Osteoblast (primary cell): ENCODE results near the gene ATG16L2. TPM values are rescaled to one million over a fixed set of nuclear protein-coding genes. Genes with fewer than 3 reads are reported as not detected.

Source experiments
- DNase-seq: peaks from one replicate; pipeline ENCODE4 v3.0.0; 2011; ENCODE audit warnings: low spot score, mixed read lengths; ENCODE audit not compliant: insufficient read length; ENCODE audit errors: missing footprints
- H2AFZ ChIP-seq: 2 replicates; pipeline ENCODE4 v1.6.0; 2011; ENCODE audit warnings: mild to moderate bottlenecking, low read length
- H3K27ac ChIP-seq: 2 replicates; pipeline ENCODE4 v1.5.1; 2011; ENCODE audit warnings: mild to moderate bottlenecking, low read depth, low read length, moderate library complexity
- H3K27me3 ChIP-seq: 2 replicates; pipeline ENCODE4 v1.6.0; 2012; ENCODE audit warnings: mild to moderate bottlenecking, control low read depth, inconsistent platforms, low read length, moderate library complexity; ENCODE audit not compliant: insufficient read depth
- H3K36me3 ChIP-seq: 2 replicates; pipeline ENCODE4 v1.5.1; 2011; ENCODE audit warnings: mild to moderate bottlenecking, low read length, control low read depth, moderate library complexity; ENCODE audit not compliant: insufficient read depth
- H3K4me1 ChIP-seq: 2 replicates; pipeline ENCODE4 v1.5.1; 2011; ENCODE audit warnings: mild to moderate bottlenecking, low read length, control low read depth, moderate library complexity; ENCODE audit not compliant: insufficient read depth
- H3K4me2 ChIP-seq: 2 replicates; pipeline ENCODE4 v1.6.0; 2011; ENCODE audit warnings: mild to moderate bottlenecking, low read length; ENCODE audit not compliant: insufficient read depth
- H3K4me3 ChIP-seq: fragments of 200-600 bp; sonication (generic); 3 replicates; pipeline ENCODE4 v1.5.1; 2012; ENCODE audit warnings: mild to moderate bottlenecking, low read length, inconsistent platforms; ENCODE audit not compliant: insufficient read depth
- H3K79me2 ChIP-seq: 2 replicates; pipeline ENCODE4 v1.6.0; 2012; ENCODE audit warnings: mild to moderate bottlenecking, low read length, control low read depth, inconsistent platforms; ENCODE audit not compliant: insufficient read depth
- H3K9me3 ChIP-seq: 2 replicates; pipeline ENCODE4 v1.5.1; 2011; ENCODE audit warnings: low read depth, low read length, control low read depth
- H4K20me1 ChIP-seq: 2 replicates; pipeline ENCODE4 v1.6.0; 2012; ENCODE audit warnings: mild to moderate bottlenecking, low read length, control low read depth; ENCODE audit not compliant: insufficient read depth
- CTCF ChIP-seq: IDR thresholded peaks from 2 replicates; pipeline ENCODE4 v1.5.1; 2011; ENCODE audit warnings: mild to moderate bottlenecking, low read depth, low read length, moderate library complexity; ENCODE audit errors: extremely low read depth
- total RNA-seq: library from RNA; depleted of rRNA; stranded (reverse); fragments of >200 nt; gene quantifications from 2 replicates; pipeline ENCODE4 v1.2.3, GENCODE V29; 2012

The ATG16L2 gene
- total RNA-seq = 11.9 and 12.4 TPM in 2 replicates

- Histone ChIP-seq H2AFZ (peak within 1 kb of the TSS; percentile 88), H3K4me2 (peak within 1 kb of the TSS; percentile 90), H3K79me2 (peaks cover 34% of the 10 kb centered on the region), H3K27me3 (no peaks in the 10 kb centered on the region), H3K4me1 (peaks cover 31% of the 10 kb centered on the region), H3K36me3 (peaks cover 15% of the 10 kb centered on the region), H3K9me3 (no peaks in the 10 kb centered on the region), H3K27ac (peak within 1 kb of the TSS; percentile 97), H4K20me1 (peaks cover 3% of the 10 kb centered on the region), H3K4me3 (peak within 1 kb of the TSS; percentile 79)
- no peak for TF ChIP-seq CTCF
- DNase-seq = peak; percentile 99
Observed at GRCh38 chr11:72814286-72815109, at the start of gene ATG16L2. Gene ATG16L2, plus strand, starts transcription at chr11:72814411. Its CDS starts 35 bp downstream, at chr11:72814446.

- no peak for TF ChIP-seq CTCF
- Histone ChIP-seq H3K36me3 (no peaks in the 10 kb centered on the region), H3K27me3 (no peaks in the 10 kb centered on the region), H3K79me2 (no peaks in the 10 kb centered on the region), H2AFZ (no peak overlapping the region), H3K4me3 (no peak overlapping the region), H4K20me1 (no peaks in the 10 kb centered on the region), H3K4me2 (no peak overlapping the region), H3K9me3 (no peaks in the 10 kb centered on the region), H3K4me1 (peaks cover 2% of the 10 kb centered on the region), H3K27ac (no peak overlapping the region)
- no peak for DNase-seq
Observed at GRCh38 chr11:72764503-72764902, 49.7 kb upstream of the ATG16L2 start.

GRCh38 chr11:72766152-72766902 lies 47.9 kb upstream of the ATG16L2 start:
- H4K20me1 ChIP-seq = no peaks in the 10 kb centered on the region
- no peak overlapping the region for H3K4me2 ChIP-seq
- no peaks in the 10 kb centered on the region for H3K36me3 ChIP-seq
- no peak for DNase-seq
- H2AFZ ChIP-seq = no peak overlapping the region
- no peak overlapping the region for H3K4me3 ChIP-seq
- no peak overlapping the region for H3K27ac ChIP-seq
- H3K27me3 ChIP-seq = no peaks in the 10 kb centered on the region
- H3K4me1 ChIP-seq = peaks cover 3% of the 10 kb centered on the region
- TF ChIP-seq CTCF = no peak
- no peaks in the 10 kb centered on the region for H3K9me3 ChIP-seq
- no peaks in the 10 kb centered on the region for H3K79me2 ChIP-seq
